HepG2 (cell line): ENCODE results near the gene IBTK. TPM values are rescaled to one million over a fixed set of nuclear protein-coding genes. Genes with fewer than 3 reads are reported as not detected.

Experiments
- ATAC-seq: fragments of 200-7000 bp; cut with Tn5 transposase; 3 replicates; pipeline ENCODE4 v1.9.1; 2020; ENCODE audit warnings: mild to moderate bottlenecking, moderate library complexity
- BruUV-seq: library from RNA; stranded (reverse); fragments of 400-500 nt; replicated peaks from 2 replicates; lab custom pipeline; 2021; lab: Mats Ljungman, UMichigan
- CTCF ChIA-PET: fragments of 300-600 bp; formaldehyde crosslinking; extraction: SDS; loops from one replicate; lab custom pipeline; 2021; ENCODE audit warnings: low total read pairs, inconsistent platforms, low intra/inter-chr PET ratio; lab: Yijun Ruan, JAX
- POLR2A ChIA-PET: fragments of 350-600 bp; sonication (Branson Sonifier 250); formaldehyde crosslinking; loops from one replicate; lab custom pipeline; 2020; ENCODE audit warnings: antibody characterized with exemption, inconsistent platforms; lab: Yijun Ruan, JAX
- DNase-seq: peaks from one replicate; pipeline ENCODE4 v3.0.0-alpha.2; 2015; ENCODE audit warnings: low spot score
- FAIRE-seq: peaks from 3 replicates; lab custom pipeline; 2011; peaks lifted over from hg19 to GRCh38; lab: Jason Lieb, UNC
- H2AFZ ChIP-seq: one replicate; pipeline ENCODE4 v1.6.1; 2011; ENCODE audit warnings: low read length, inconsistent platforms
- H3K27ac ChIP-seq: fragments of 300-600 bp; 3 replicates; pipeline ENCODE4 v1.8.0; 2011; ENCODE audit warnings: mixed run types, mild to moderate bottlenecking, mixed read lengths, low read length, inconsistent platforms; ENCODE audit not compliant: insufficient read depth; ENCODE audit errors: extremely low read length
- H3K27me3 ChIP-seq, 2 experiments: fragments of 200-600 bp in 1 of 2; 2 replicates in 1 of 2; 3 replicates in 1 of 2; pipeline versions ENCODE4 v1.6.0 to v1.8.0; 2011; ENCODE audit warnings: low read length in 2 of 2, mild to moderate bottlenecking in 2 of 2, moderate library complexity in 2 of 2, inconsistent platforms in 1 of 2; ENCODE audit not compliant: insufficient read depth in 2 of 2, control insufficient read depth in 1 of 2
- H3K36me3 ChIP-seq, 2 experiments: fragments of 200-600 bp in 1 of 2; replicated peaks in 1 of 2; 2 replicates in 1 of 2; 3 replicates in 1 of 2; pipeline versions ENCODE4 v1.5.1 to v1.8.0; 2011; ENCODE audit warnings: low read length in 2 of 2, inconsistent platforms in 1 of 2; ENCODE audit not compliant: insufficient read depth in 2 of 2, control insufficient read depth in 1 of 2
- H3K4me1 ChIP-seq: 2 replicates; pipeline ENCODE4 v1.5.1; 2012; ENCODE audit warnings: low read length, inconsistent platforms; ENCODE audit not compliant: insufficient read depth
- H3K4me2 ChIP-seq: 2 replicates; pipeline ENCODE4 v1.6.0; 2011; ENCODE audit warnings: low read depth, low read length, inconsistent platforms
- H3K4me3 ChIP-seq, 3 experiments: fragments of 200-600 bp in 1 of 3; sonication (generic), shearing (Covaris generic) in 1 of 3; replicated peaks in 1 of 3; 2 replicates each; pipeline ENCODE4 v1.5.1; 2011 to 2016; ENCODE audit warnings: low read length in 3 of 3, inconsistent platforms in 2 of 3, low read depth in 2 of 3, mild to moderate bottlenecking in 2 of 3, control low read depth in 1 of 3, mixed read lengths in 1 of 3; ENCODE audit not compliant: insufficient read depth in 1 of 3
- H3K79me2 ChIP-seq: one replicate; pipeline ENCODE4 v1.6.1; 2011; ENCODE audit warnings: low read length, inconsistent platforms; ENCODE audit not compliant: insufficient read depth
- H3K9ac ChIP-seq: 2 replicates; pipeline ENCODE4 v1.6.0; 2011; ENCODE audit warnings: mild to moderate bottlenecking, low read depth, low read length, inconsistent platforms; ENCODE audit not compliant: insufficient read depth
- H3K9me3 ChIP-seq: 2 replicates; pipeline ENCODE4 v1.5.1; 2012; ENCODE audit warnings: mild to moderate bottlenecking, low read length
- H4K20me1 ChIP-seq: 2 replicates; pipeline ENCODE4 v1.6.0; 2011; ENCODE audit warnings: inconsistent platforms, mild to moderate bottlenecking, low read length, moderate library complexity; ENCODE audit not compliant: insufficient read depth
- HNRNPLL ChIP-seq: fragments of 200-400 bp; formaldehyde crosslinking; IDR thresholded peaks from 2 replicates; pipeline ENCODE4 v1.6.1; 2017; ENCODE audit warnings: mild to moderate bottlenecking, low read depth, low read length; ENCODE audit not compliant: poor library complexity, severe bottlenecking
- KDM4B ChIP-seq: sonication (generic); formaldehyde crosslinking; IDR thresholded peaks from 2 replicates; pipeline ENCODE4 v1.4.0; 2020; ENCODE audit warnings: missing genetic modification reagents
- NFATC3 ChIP-seq: sonication (generic); formaldehyde crosslinking; IDR thresholded peaks from 2 replicates; pipeline ENCODE4 v1.5.1; 2020; ENCODE audit warnings: mild to moderate bottlenecking, missing genetic modification reagents
- PATZ1 ChIP-seq: sonication (generic); formaldehyde crosslinking; IDR thresholded peaks from 2 replicates; pipeline ENCODE4 v1.4.0; 2020; ENCODE audit warnings: missing genetic modification reagents
- TGIF2 ChIP-seq: IDR thresholded peaks from 2 replicates; pipeline ENCODE4 v1.6.1; 2016; ENCODE audit warnings: control low read depth, missing compliant biosample characterization
- ZNF768 ChIP-seq: sonication (generic); formaldehyde crosslinking; IDR thresholded peaks from 2 replicates; pipeline ENCODE4 v1.4.0; 2020; ENCODE audit warnings: missing genetic modification reagents
- WGBS: methylation state at CpG from one replicate; pipeline ENCODE4 v1.1.6; 2017; ENCODE audit warnings: low lambda C conversion rate; 5-methylcytosine and 5-hydroxymethylcytosine counted together
- in situ Hi-C: cut with HindIII; loops from 2 replicates; pipeline ENCODE4 v1.10.0; 2017; ENCODE audit warnings: low pct_unique_long_range_greater_than_20kb; ENCODE audit not compliant: extremely low pct_ligation_motif_present
- intact Hi-C: fragments of 100-400 bp; cut with micrococcal nuclease; formaldehyde crosslinking; loops from one replicate; pipeline ENCODE4 v1.10.0; 2022; ENCODE audit not compliant: unreplicated experiment
- polyA plus RNA-seq, 8 experiments: library from polyadenylated mRNA; depleted of rRNA in 3 of 8; stranded (reverse) in 7 of 8; unstranded in 1 of 8; fragments of >200 nt; fragmentation: Illumina TruSeq in 4 of 8; extraction: Trizol in 4 of 8; gene quantifications; 2 replicates each; pipeline versions ENCODE4 v1.2.1 to v1.2.3, GENCODE V29; 2011 to 2016; ENCODE audit warnings: low read depth in 4 of 8, missing spikeins in 1 of 8, mixed read lengths in 1 of 8; ENCODE audit not compliant: insufficient read depth in 1 of 8
- total RNA-seq, 5 experiments: library from RNA; depleted of rRNA; stranded (reverse); fragments of >200 nt; fragmentation: Illumina TruSeq; extraction: Trizol; gene quantifications; 2 replicates each; pipeline ENCODE4 v1.2.3, GENCODE V29; 2016; ENCODE audit warnings: low read depth in 1 of 5

Gene IBTK
- total and polyA plus RNA-seq, 2 of the 13 experiments (the other 11 are each of a cell fraction or from before 2014, with no cell fraction given) = 23.8 to 60.0 TPM

GRCh38 chr6:82185948-82186535, 61.5 kb downstream of the IBTK start:
- ATAC-seq (no peak), FAIRE-seq (no peak), DNase-seq (no peak)
- Histone ChIP-seq H3K36me3 (peaks cover 6 to 75% of the 10 kb centered on the region in 2 experiments), H3K9me3 (no peaks in the 10 kb centered on the region), H3K79me2 (no peaks in the 10 kb centered on the region), H4K20me1 (no peaks in the 10 kb centered on the region), H3K4me3 (no peak overlapping the region), H3K27ac (no peak overlapping the region), H3K4me1 (no peaks in the 10 kb centered on the region), H2AFZ (no peak overlapping the region), H3K4me2 (no peak overlapping the region), H3K9ac (no peak overlapping the region), H3K27me3 (no peaks in the 10 kb centered on the region)
- TF ChIP-seq HNRNPLL = no peak
- TF ChIP-seq PATZ1 (CRISPR knock-in tag) = no peak
- TF ChIP-seq TGIF2 (CRISPR knock-in tag) = no peak
- TF ChIP-seq NFATC3 = no peak
- WGBS = 97% methylated on average over 3 of the region's 3 CpGs
- intact Hi-C loops = no loop called here
- POLR2A ChIA-PET = no interaction called here
- in situ Hi-C loops = no loop called here
- no TSS peak for BruUV-seq
- CTCF ChIA-PET = no interaction called here

- Histone ChIP-seq H3K4me2 (no peak overlapping the region), H3K27me3 (no peaks in the 10 kb centered on the region), H3K79me2 (no peaks in the 10 kb centered on the region), H2AFZ (no peak overlapping the region), H3K9ac (no peak overlapping the region), H3K9me3 (no peaks in the 10 kb centered on the region), H3K27ac (no peak overlapping the region), H3K4me3 (no peak overlapping the region), H3K36me3 (peaks cover 6 to 75% of the 10 kb centered on the region in 2 experiments), H4K20me1 (no peaks in the 10 kb centered on the region), H3K4me1 (no peaks in the 10 kb centered on the region)
- ChIA-PET POLR2A (no interaction called here), CTCF (no interaction called here)
- intact Hi-C loops = no loop called here
- FAIRE-seq = no peak
- no peak for DNase-seq
- in situ Hi-C loops = no loop called here
- no TSS peak for BruUV-seq
- TF ChIP-seq ZNF768 (CRISPR knock-in tag) (no peak), KDM4B (no peak)
- no peak for ATAC-seq
These were observed 63.8 kb downstream of the IBTK start for GRCh38 chr6:82183642-82184282.
